HepG2 (cell line): ENCODE results near the gene PRKG1. TPM values are rescaled to one million over a fixed set of nuclear protein-coding genes. Genes with fewer than 3 reads are reported as not detected.

Source experiments
- ATAC-seq: fragments of 200-7000 bp; cut with Tn5 transposase; 3 replicates; pipeline ENCODE4 v1.9.1; 2020; ENCODE audit warnings: mild to moderate bottlenecking, moderate library complexity
- BruUV-seq: library from RNA; stranded (reverse); fragments of 400-500 nt; replicated peaks from 2 replicates; lab custom pipeline; 2021; lab: Mats Ljungman, UMichigan
- CTCF ChIA-PET: fragments of 300-600 bp; formaldehyde crosslinking; extraction: SDS; loops from one replicate; lab custom pipeline; 2021; ENCODE audit warnings: low total read pairs, inconsistent platforms, low intra/inter-chr PET ratio; lab: Yijun Ruan, JAX
- POLR2A ChIA-PET: fragments of 350-600 bp; sonication (Branson Sonifier 250); formaldehyde crosslinking; loops from one replicate; lab custom pipeline; 2020; ENCODE audit warnings: antibody characterized with exemption, inconsistent platforms; lab: Yijun Ruan, JAX
- DNase-seq: peaks from one replicate; pipeline ENCODE4 v3.0.0-alpha.2; 2015; ENCODE audit warnings: low spot score
- FAIRE-seq: peaks from 3 replicates; lab custom pipeline; 2011; peaks lifted over from hg19 to GRCh38; lab: Jason Lieb, UNC
- H2AFZ ChIP-seq: one replicate; pipeline ENCODE4 v1.6.1; 2011; ENCODE audit warnings: low read length, inconsistent platforms
- H3K27ac ChIP-seq: fragments of 300-600 bp; 3 replicates; pipeline ENCODE4 v1.8.0; 2011; ENCODE audit warnings: mixed run types, mild to moderate bottlenecking, mixed read lengths, low read length, inconsistent platforms; ENCODE audit not compliant: insufficient read depth; ENCODE audit errors: extremely low read length
- H3K27me3 ChIP-seq, 2 experiments: fragments of 200-600 bp in 1 of 2; 2 replicates in 1 of 2; 3 replicates in 1 of 2; pipeline versions ENCODE4 v1.6.0 to v1.8.0; 2011; ENCODE audit warnings: low read length in 2 of 2, mild to moderate bottlenecking in 2 of 2, moderate library complexity in 2 of 2, inconsistent platforms in 1 of 2; ENCODE audit not compliant: insufficient read depth in 2 of 2, control insufficient read depth in 1 of 2
- H3K36me3 ChIP-seq, 2 experiments: fragments of 200-600 bp in 1 of 2; replicated peaks in 1 of 2; 2 replicates in 1 of 2; 3 replicates in 1 of 2; pipeline versions ENCODE4 v1.5.1 to v1.8.0; 2011; ENCODE audit warnings: low read length in 2 of 2, inconsistent platforms in 1 of 2; ENCODE audit not compliant: insufficient read depth in 2 of 2, control insufficient read depth in 1 of 2
- H3K4me1 ChIP-seq: 2 replicates; pipeline ENCODE4 v1.5.1; 2012; ENCODE audit warnings: low read length, inconsistent platforms; ENCODE audit not compliant: insufficient read depth
- H3K4me2 ChIP-seq: 2 replicates; pipeline ENCODE4 v1.6.0; 2011; ENCODE audit warnings: low read depth, low read length, inconsistent platforms
- H3K4me3 ChIP-seq, 3 experiments: fragments of 200-600 bp in 1 of 3; sonication (generic), shearing (Covaris generic) in 1 of 3; replicated peaks in 1 of 3; 2 replicates each; pipeline ENCODE4 v1.5.1; 2011 to 2016; ENCODE audit warnings: low read length in 3 of 3, inconsistent platforms in 2 of 3, low read depth in 2 of 3, mild to moderate bottlenecking in 2 of 3, control low read depth in 1 of 3, mixed read lengths in 1 of 3; ENCODE audit not compliant: insufficient read depth in 1 of 3
- H3K79me2 ChIP-seq: one replicate; pipeline ENCODE4 v1.6.1; 2011; ENCODE audit warnings: low read length, inconsistent platforms; ENCODE audit not compliant: insufficient read depth
- H3K9ac ChIP-seq: 2 replicates; pipeline ENCODE4 v1.6.0; 2011; ENCODE audit warnings: mild to moderate bottlenecking, low read depth, low read length, inconsistent platforms; ENCODE audit not compliant: insufficient read depth
- H3K9me3 ChIP-seq: 2 replicates; pipeline ENCODE4 v1.5.1; 2012; ENCODE audit warnings: mild to moderate bottlenecking, low read length
- H4K20me1 ChIP-seq: 2 replicates; pipeline ENCODE4 v1.6.0; 2011; ENCODE audit warnings: inconsistent platforms, mild to moderate bottlenecking, low read length, moderate library complexity; ENCODE audit not compliant: insufficient read depth
- ATM ChIP-seq: fragments of 450-650 bp; IDR thresholded peaks from 2 replicates; pipeline ENCODE4 v1.7.1; 2017; ENCODE audit warnings: mild to moderate bottlenecking, borderline replicate concordance
- FOXJ3 ChIP-seq: sonication (generic); formaldehyde crosslinking; IDR thresholded peaks from 2 replicates; pipeline ENCODE4 v1.4.0; 2020; ENCODE audit warnings: missing genetic modification reagents, mild to moderate bottlenecking, borderline replicate concordance
- HNF4A ChIP-seq: sonication (generic); formaldehyde crosslinking; IDR thresholded peaks from 2 replicates; pipeline ENCODE4 v1.4.0; 2020; ENCODE audit warnings: missing genetic modification reagents
- KDM2A ChIP-seq: sonication (generic); formaldehyde crosslinking; IDR thresholded peaks from 2 replicates; pipeline ENCODE4 v1.4.0; 2020; ENCODE audit warnings: low read depth, missing genetic modification reagents, borderline replicate concordance
- NAIF1 ChIP-seq: sonication (generic); formaldehyde crosslinking; IDR thresholded peaks from 2 replicates; pipeline ENCODE4 v1.5.0; 2020; ENCODE audit warnings: mild to moderate bottlenecking, missing genetic modification reagents, borderline replicate concordance
- NFYC ChIP-seq: IDR thresholded peaks from 2 replicates; pipeline ENCODE4 v1.6.1; 2016; ENCODE audit warnings: missing genetic modification reagents, missing compliant biosample characterization
- ZEB1 ChIP-seq: IDR thresholded peaks from 2 replicates; pipeline ENCODE4 v1.6.1; 2012; ENCODE audit warnings: mild to moderate bottlenecking, low read depth, inconsistent platforms; ENCODE audit not compliant: insufficient replicate concordance
- ZFAT ChIP-seq: sonication (generic); formaldehyde crosslinking; conservative IDR thresholded peaks from 2 replicates; pipeline ENCODE4 v1.8.1; 2023; ENCODE audit warnings: missing genetic modification reagents, inconsistent platforms
- ZNF326 ChIP-seq: sonication (generic); formaldehyde crosslinking; IDR thresholded peaks from 2 replicates; pipeline ENCODE4 v1.4.0; 2020; ENCODE audit warnings: missing genetic modification reagents, borderline replicate concordance
- ZNF713 ChIP-seq: sonication (generic); formaldehyde crosslinking; IDR thresholded peaks from 2 replicates; pipeline ENCODE4 v1.4.0; 2020; ENCODE audit warnings: mild to moderate bottlenecking, missing genetic modification reagents
- ZNF792 ChIP-seq: IDR thresholded peaks from 2 replicates; pipeline ENCODE4 v1.6.1; 2016
- WGBS: methylation state at CpG from one replicate; pipeline ENCODE4 v1.1.6; 2017; ENCODE audit warnings: low lambda C conversion rate; 5-methylcytosine and 5-hydroxymethylcytosine counted together
- in situ Hi-C: cut with HindIII; loops from 2 replicates; pipeline ENCODE4 v1.10.0; 2017; ENCODE audit warnings: low pct_unique_long_range_greater_than_20kb; ENCODE audit not compliant: extremely low pct_ligation_motif_present
- intact Hi-C: fragments of 100-400 bp; cut with micrococcal nuclease; formaldehyde crosslinking; loops from one replicate; pipeline ENCODE4 v1.10.0; 2022; ENCODE audit not compliant: unreplicated experiment
- polyA plus RNA-seq, 8 experiments: library from polyadenylated mRNA; depleted of rRNA in 3 of 8; stranded (reverse) in 7 of 8; unstranded in 1 of 8; fragments of >200 nt; fragmentation: Illumina TruSeq in 4 of 8; extraction: Trizol in 4 of 8; gene quantifications; 2 replicates each; pipeline versions ENCODE4 v1.2.1 to v1.2.3, GENCODE V29; 2011 to 2016; ENCODE audit warnings: low read depth in 4 of 8, missing spikeins in 1 of 8, mixed read lengths in 1 of 8; ENCODE audit not compliant: insufficient read depth in 1 of 8
- total RNA-seq, 5 experiments: library from RNA; depleted of rRNA; stranded (reverse); fragments of >200 nt; fragmentation: Illumina TruSeq; extraction: Trizol; gene quantifications; 2 replicates each; pipeline ENCODE4 v1.2.3, GENCODE V29; 2016; ENCODE audit warnings: low read depth in 1 of 5
- TF ChIP-seq, protein P1 (sequence below): IDR thresholded peaks from 2 replicates; pipeline ENCODE4 v1.6.1; 2018; ENCODE audit warnings: missing genetic modification reagents, mild to moderate bottlenecking, missing compliant biosample characterization
- TF ChIP-seq, protein P2 (sequence below): sonication (generic); formaldehyde crosslinking; IDR thresholded peaks from 2 replicates; pipeline ENCODE4 v1.4.0; 2020; ENCODE audit warnings: missing genetic modification reagents
- TF ChIP-seq, protein P3 (sequence below): sonication (generic); formaldehyde crosslinking; IDR thresholded peaks from 2 replicates; pipeline ENCODE4 v1.5.0; 2020; ENCODE audit warnings: missing genetic modification reagents
- TF ChIP-seq, protein P4 (sequence below): sonication (generic); formaldehyde crosslinking; IDR thresholded peaks from 2 replicates; pipeline ENCODE4 v1.8.1; 2023; ENCODE audit warnings: mild to moderate bottlenecking, missing genetic modification reagents
- TF ChIP-seq, protein P5 (sequence below): fragments of 450-650 bp; IDR thresholded peaks from 2 replicates; pipeline ENCODE4 v1.6.1; 2017

Gene PRKG1
- total and polyA plus RNA-seq, 2 of the 13 experiments (the other 11 are each of a cell fraction or from before 2014, with no cell fraction given), result 0.01 TPM; not detected in 1

DNA sequence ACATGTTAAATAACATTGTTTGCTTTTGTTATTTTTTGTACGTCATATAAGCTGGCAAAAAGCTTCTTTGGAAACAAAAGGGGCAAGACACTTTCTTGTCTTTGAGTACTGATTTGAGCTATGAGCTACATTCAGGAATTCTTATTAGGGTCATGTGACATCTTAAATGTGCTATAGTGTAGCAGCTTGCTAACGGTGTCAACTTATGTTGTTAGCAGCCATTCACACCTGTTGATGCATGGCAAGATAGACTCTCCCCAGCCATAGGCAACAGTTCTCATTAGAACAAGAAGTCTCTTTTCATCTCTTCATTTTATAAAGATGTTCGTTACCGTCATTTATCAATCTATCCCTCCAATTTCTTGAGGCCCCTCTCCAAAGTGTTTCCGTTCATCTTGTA lies 411.4 kb downstream of the PRKG1 start:
- no peak overlapping the region for H3K9ac ChIP-seq
- no peak for FAIRE-seq
- TF ChIP-seq, protein P1, sequence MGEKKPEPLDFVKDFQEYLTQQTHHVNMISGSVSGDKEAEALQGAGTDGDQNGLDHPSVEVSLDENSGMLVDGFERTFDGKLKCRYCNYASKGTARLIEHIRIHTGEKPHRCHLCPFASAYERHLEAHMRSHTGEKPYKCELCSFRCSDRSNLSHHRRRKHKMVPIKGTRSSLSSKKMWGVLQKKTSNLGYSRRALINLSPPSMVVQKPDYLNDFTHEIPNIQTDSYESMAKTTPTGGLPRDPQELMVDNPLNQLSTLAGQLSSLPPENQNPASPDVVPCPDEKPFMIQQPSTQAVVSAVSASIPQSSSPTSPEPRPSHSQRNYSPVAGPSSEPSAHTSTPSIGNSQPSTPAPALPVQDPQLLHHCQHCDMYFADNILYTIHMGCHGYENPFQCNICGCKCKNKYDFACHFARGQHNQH (CRISPR knock-in tag), result no peak
- no peaks in the 10 kb centered on the region for H3K36me3 ChIP-seq
- DNase-seq, result no peak
- no peak overlapping the region for H3K4me2 ChIP-seq
- H3K4me1 ChIP-seq, result no peaks in the 10 kb centered on the region
- CTCF ChIA-PET, result no interaction called here
- no peak overlapping the region for H3K4me3 ChIP-seq
- ATAC-seq, result no peak
- H3K9me3 ChIP-seq, result no peaks in the 10 kb centered on the region
- no TSS peak for BruUV-seq
- WGBS, result 5% methylated on average over 5 of the region's 5 CpGs
- POLR2A ChIA-PET, result no interaction called here
- no peaks in the 10 kb centered on the region for H3K79me2 ChIP-seq
- H3K27ac ChIP-seq, result no peak overlapping the region
- no peak overlapping the region for H2AFZ ChIP-seq
- H3K27me3 ChIP-seq, result no peaks in the 10 kb centered on the region
- no peaks in the 10 kb centered on the region for H4K20me1 ChIP-seq
- intact Hi-C loops (no loop called here), in situ Hi-C loops (no loop called here)

DNA sequence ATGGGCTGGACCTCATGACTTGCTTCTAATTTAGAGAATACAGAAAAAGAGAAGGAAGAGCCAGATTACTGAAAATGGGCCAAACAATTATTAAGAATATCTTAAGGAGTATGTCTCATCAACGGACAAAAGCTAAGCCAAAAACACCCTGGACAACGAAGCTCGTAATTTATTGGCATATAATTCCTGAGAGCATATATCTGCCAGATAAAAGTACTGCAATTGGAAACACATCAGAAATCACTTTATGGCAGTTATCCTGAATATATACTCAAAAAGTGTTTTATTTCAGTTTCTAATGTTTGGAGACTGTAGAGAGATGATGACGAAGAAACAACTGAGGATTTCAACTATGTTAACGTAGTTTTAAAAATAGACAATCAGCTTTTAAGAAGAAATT lies 413.3 kb downstream of the PRKG1 start:
- POLR2A ChIA-PET, result no interaction called here
- Histone ChIP-seq H3K4me2 (no peak overlapping the region), H3K9ac (no peak overlapping the region), H3K27ac (no peak overlapping the region), H2AFZ (no peak overlapping the region), H4K20me1 (no peaks in the 10 kb centered on the region), H3K27me3 (no peaks in the 10 kb centered on the region), H3K4me3 (no peak overlapping the region), H3K36me3 (no peaks in the 10 kb centered on the region), H3K4me1 (no peaks in the 10 kb centered on the region), H3K9me3 (no peaks in the 10 kb centered on the region), H3K79me2 (no peaks in the 10 kb centered on the region)
- ATAC-seq, result no peak
- no peak for DNase-seq
- WGBS, result 10% methylated on average over 5 of the region's 5 CpGs
- CTCF ChIA-PET, result no interaction called here
- BruUV-seq, result no TSS peak
- FAIRE-seq, result no peak
- intact Hi-C loops, result no loop called here
- in situ Hi-C loops, result no loop called here
- TF ChIP-seq HNF4A (no peak), NAIF1 (CRISPR knock-in tag) (no peak), ZNF713 (CRISPR knock-in tag) (no peak), KDM2A (CRISPR knock-in tag) (no peak), FOXJ3 (CRISPR knock-in tag) (no peak), ATM (no peak), NFYC (CRISPR knock-in tag) (no peak), ZEB1 (no peak), ZNF326 (no peak), ZNF792 (no peak), ZFAT (CRISPR knock-in tag) (no peak)
- TF ChIP-seq, protein P2, sequence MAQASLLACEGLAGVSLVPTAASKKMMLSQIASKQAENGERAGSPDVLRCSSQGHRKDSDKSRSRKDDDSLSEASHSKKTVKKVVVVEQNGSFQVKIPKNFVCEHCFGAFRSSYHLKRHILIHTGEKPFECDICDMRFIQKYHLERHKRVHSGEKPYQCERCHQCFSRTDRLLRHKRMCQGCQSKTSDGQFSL (CRISPR knock-in tag), result no peak
- TF ChIP-seq, protein P3, sequence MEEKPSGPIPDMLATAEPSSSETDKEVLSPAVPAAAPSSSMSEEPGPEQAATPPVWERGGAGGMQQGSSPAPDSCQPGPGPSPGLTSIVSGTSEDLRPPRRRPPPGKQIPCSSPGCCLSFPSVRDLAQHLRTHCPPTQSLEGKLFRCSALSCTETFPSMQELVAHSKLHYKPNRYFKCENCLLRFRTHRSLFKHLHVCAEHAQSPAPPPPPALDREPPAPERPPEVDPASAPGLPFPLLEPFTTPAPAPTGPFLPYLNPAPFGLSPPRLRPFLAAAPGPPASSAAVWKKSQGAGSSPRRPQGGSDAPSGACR (CRISPR knock-in tag), result no peak
- TF ChIP-seq, protein P4, sequence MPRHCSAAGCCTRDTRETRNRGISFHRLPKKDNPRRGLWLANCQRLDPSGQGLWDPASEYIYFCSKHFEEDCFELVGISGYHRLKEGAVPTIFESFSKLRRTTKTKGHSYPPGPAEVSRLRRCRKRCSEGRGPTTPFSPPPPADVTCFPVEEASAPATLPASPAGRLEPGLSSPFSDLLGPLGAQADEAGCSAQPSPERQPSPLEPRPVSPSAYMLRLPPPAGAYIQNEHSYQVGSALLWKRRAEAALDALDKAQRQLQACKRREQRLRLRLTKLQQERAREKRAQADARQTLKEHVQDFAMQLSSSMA (CRISPR knock-in tag), result no peak
- TF ChIP-seq, protein P5, sequence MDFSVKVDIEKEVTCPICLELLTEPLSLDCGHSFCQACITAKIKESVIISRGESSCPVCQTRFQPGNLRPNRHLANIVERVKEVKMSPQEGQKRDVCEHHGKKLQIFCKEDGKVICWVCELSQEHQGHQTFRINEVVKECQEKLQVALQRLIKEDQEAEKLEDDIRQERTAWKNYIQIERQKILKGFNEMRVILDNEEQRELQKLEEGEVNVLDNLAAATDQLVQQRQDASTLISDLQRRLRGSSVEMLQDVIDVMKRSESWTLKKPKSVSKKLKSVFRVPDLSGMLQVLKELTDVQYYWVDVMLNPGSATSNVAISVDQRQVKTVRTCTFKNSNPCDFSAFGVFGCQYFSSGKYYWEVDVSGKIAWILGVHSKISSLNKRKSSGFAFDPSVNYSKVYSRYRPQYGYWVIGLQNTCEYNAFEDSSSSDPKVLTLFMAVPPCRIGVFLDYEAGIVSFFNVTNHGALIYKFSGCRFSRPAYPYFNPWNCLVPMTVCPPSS, result no peak
